Central memory CD8-positive, alpha-beta T cell (primary cell): Measurements from ENCODE around the gene POLR2M.

ENCODE experiments used
- ATAC-seq: fragments of 150-1000 bp; cut with Tn5 transposase; replicated peaks from 2 replicates; pipeline ENCODE4 v1.10.0; 2022; ENCODE audit warnings: mild to moderate bottlenecking, moderate FRiP score, moderate number of reproducible peaks; ENCODE audit not compliant: poor library complexity, severe bottlenecking; ENCODE audit errors: extremely low read depth
- DNase-seq, 2 donors: peaks; one replicate each; pipeline ENCODE4 v3.0.0; 2021; ENCODE audit warnings: low spot score in 2 of 2
- H3K27ac Mint-ChIP-seq: one replicate; pipeline ENCODE4 v1.8.0; 2022; ENCODE audit warnings: low read depth, mild to moderate bottlenecking, moderate library complexity, mixed read lengths
- H3K27me3 Mint-ChIP-seq: one replicate; pipeline ENCODE4 v1.8.0; 2022; ENCODE audit warnings: mixed read lengths
- H3K36me3 Mint-ChIP-seq: one replicate; pipeline ENCODE4 v1.8.0; 2022; ENCODE audit warnings: mild to moderate bottlenecking, moderate library complexity, mixed read lengths; ENCODE audit not compliant: insufficient read depth
- H3K4me1 Mint-ChIP-seq: one replicate; pipeline ENCODE4 v1.8.0; 2022; ENCODE audit warnings: mixed read lengths
- H3K4me3 Mint-ChIP-seq: one replicate; pipeline ENCODE4 v1.8.0; 2022; ENCODE audit warnings: mild to moderate bottlenecking, moderate library complexity, mixed read lengths
- H3K9me3 Mint-ChIP-seq: one replicate; pipeline ENCODE4 v1.8.0; 2022; ENCODE audit warnings: mixed read lengths

POLR2M gene

GRCh38 chr15:57732526-57733331 is 26.2 kb downstream of the POLR2M start:
- ATAC-seq (no peak), DNase-seq (no peak)
- H3K27me3 Mint-ChIP-seq: no peaks in the 10 kb centered on the region
- H3K27ac Mint-ChIP-seq: no peak overlapping the region
- peaks cover 4% of the 10 kb centered on the region for H3K36me3 Mint-ChIP-seq
- H3K9me3 Mint-ChIP-seq: no peaks in the 10 kb centered on the region
- H3K4me3 Mint-ChIP-seq: no peak overlapping the region
- peaks cover 5% of the 10 kb centered on the region for H3K4me1 Mint-ChIP-seq

- no peak overlapping the region for H3K27ac Mint-ChIP-seq
- peaks cover 5% of the 10 kb centered on the region for H3K4me1 Mint-ChIP-seq
- no peak overlapping the region for H3K4me3 Mint-ChIP-seq
- no peaks in the 10 kb centered on the region for H3K27me3 Mint-ChIP-seq
- no peaks in the 10 kb centered on the region for H3K9me3 Mint-ChIP-seq
- DNase-seq: no peak
- H3K36me3 Mint-ChIP-seq: peaks cover 2% of the 10 kb centered on the region
- ATAC-seq: no peak
Measured at GRCh38 chr15:57734860-57735259, 28.3 kb downstream of the POLR2M start.

GRCh38 chr15:57735431-57735830 is 28.9 kb downstream of the POLR2M start:
- DNase-seq (no peak), ATAC-seq (no peak)
- Mint-ChIP-seq H3K4me3 (no peak overlapping the region), H3K27me3 (no peaks in the 10 kb centered on the region), H3K27ac (no peak overlapping the region), H3K4me1 (peaks cover 5% of the 10 kb centered on the region), H3K9me3 (no peaks in the 10 kb centered on the region), H3K36me3 (peaks cover 2% of the 10 kb centered on the region)

DNA sequence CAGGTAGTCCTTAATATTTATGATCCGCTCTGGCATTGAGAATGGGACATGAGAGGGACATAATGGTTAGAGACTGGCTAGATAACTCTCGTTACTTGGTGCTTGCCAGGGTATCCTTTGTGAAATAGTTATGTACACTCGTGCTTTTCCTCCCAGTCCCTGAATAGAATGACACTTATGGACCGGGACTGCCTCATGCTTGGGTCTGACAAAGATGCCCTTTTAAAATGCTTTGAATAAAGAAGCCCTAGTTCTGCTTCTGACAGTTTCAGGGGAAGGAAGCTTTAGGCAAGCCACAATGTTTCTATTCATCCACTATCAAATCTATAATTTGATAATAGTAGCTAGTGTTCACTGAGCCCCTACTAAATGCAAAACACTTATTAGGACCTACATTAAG is 29.4 kb downstream of the POLR2M start:
- ATAC-seq (no peak), DNase-seq (no peak)
- Mint-ChIP-seq H3K36me3 (peaks cover 2% of the 10 kb centered on the region), H3K9me3 (no peaks in the 10 kb centered on the region), H3K27ac (no peak overlapping the region), H3K4me3 (no peak overlapping the region), H3K27me3 (no peaks in the 10 kb centered on the region), H3K4me1 (peaks cover 5% of the 10 kb centered on the region)

- no peaks in the 10 kb centered on the region for H3K9me3 Mint-ChIP-seq
- DNase-seq (no peak), ATAC-seq (no peak)
- H3K36me3 Mint-ChIP-seq: peaks cover 2% of the 10 kb centered on the region
- no peak overlapping the region for H3K4me3 Mint-ChIP-seq
- no peaks in the 10 kb centered on the region for H3K27me3 Mint-ChIP-seq
- H3K27ac Mint-ChIP-seq: no peak overlapping the region
- H3K4me1 Mint-ChIP-seq: peaks cover 5% of the 10 kb centered on the region
Measured at GRCh38 chr15:57736591-57736990, 30.1 kb downstream of the POLR2M start.

DNA sequence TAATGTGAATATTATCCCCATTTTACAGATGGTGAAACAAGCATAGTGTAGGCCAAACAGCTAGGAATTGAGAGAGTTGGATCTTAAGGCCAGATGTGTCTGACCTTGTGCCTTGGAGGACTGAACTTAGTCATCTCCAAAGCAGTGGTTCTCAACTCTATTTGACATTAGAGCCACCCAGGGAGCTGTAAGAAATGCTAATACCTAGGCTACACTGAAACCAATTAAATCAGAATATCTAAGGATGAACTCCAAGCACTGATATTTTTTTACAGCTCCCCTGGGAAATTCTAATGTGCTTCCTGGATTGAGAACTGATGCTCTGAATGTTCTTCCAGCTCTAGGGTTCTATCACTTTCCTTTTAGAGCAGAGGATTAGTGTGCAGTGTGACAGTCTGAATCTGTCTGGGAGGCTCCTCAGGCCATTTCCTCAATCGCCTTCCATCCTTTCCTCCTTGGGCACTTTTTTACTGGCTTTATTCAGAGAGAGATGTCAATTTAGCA is 32.3 kb downstream of the POLR2M start:
- DNase-seq (no peak), ATAC-seq (no peak)
- H3K9me3 Mint-ChIP-seq: no peaks in the 10 kb centered on the region
- H3K4me3 Mint-ChIP-seq: no peak overlapping the region
- peaks cover 2% of the 10 kb centered on the region for H3K36me3 Mint-ChIP-seq
- H3K4me1 Mint-ChIP-seq: no peaks in the 10 kb centered on the region
- no peaks in the 10 kb centered on the region for H3K27me3 Mint-ChIP-seq
- H3K27ac Mint-ChIP-seq: no peak overlapping the region

DNA sequence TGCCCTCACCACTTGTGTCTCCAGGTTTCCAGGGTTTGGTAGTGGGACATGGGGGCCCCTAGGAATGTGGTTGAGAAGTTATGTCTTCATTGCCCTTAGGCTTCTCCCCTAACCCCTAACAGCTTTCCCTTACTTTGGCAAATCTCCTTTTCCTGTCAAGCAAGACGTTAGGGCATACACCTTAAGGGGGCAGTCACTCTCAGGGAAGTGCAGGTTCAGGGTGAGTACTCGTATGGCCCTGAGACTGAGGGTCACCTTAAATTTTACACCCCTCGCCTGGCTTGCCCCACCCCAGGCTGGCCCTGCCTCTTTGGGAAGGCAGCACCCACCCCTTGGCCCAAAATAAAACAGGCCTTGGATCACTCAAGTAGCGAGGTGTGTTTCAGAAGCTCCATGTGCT is 33.5 kb downstream of the POLR2M start:
- ATAC-seq: no peak
- DNase-seq: no peak
- no peaks in the 10 kb centered on the region for H3K27me3 Mint-ChIP-seq
- H3K36me3 Mint-ChIP-seq: peaks cover 2% of the 10 kb centered on the region
- H3K4me1 Mint-ChIP-seq: no peaks in the 10 kb centered on the region
- no peak overlapping the region for H3K27ac Mint-ChIP-seq
- H3K4me3 Mint-ChIP-seq: no peak overlapping the region
- H3K9me3 Mint-ChIP-seq: no peaks in the 10 kb centered on the region

- Mint-ChIP-seq H3K4me3 (no peak overlapping the region), H3K9me3 (no peaks in the 10 kb centered on the region), H3K27ac (no peak overlapping the region), H3K27me3 (no peaks in the 10 kb centered on the region), H3K4me1 (no peaks in the 10 kb centered on the region), H3K36me3 (peaks cover 2% of the 10 kb centered on the region)
- DNase-seq (no peak), ATAC-seq (no peak)
Measured at GRCh38 chr15:57741089-57741488, 34.6 kb downstream of the POLR2M start.

DNA sequence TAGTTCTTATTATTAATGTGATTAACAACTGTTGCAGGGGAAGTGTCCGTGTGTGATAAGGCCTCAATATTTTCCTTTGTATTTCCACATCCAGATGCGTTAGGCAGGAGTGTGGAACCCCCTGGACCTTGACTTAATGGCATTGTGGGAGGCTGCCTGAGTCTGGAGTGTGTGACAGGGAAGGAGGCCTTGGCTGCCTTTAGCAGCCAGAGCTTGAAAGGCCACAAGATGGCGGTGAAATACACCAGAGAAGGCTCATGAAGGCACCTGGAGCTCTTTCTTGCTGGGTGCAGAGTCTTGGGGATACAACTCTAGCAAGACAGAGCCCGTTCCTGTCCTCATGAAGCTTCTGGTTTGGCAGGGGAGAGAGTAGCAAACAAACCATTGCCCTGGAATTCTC is 36.9 kb downstream of the POLR2M start:
- H3K9me3 Mint-ChIP-seq: no peaks in the 10 kb centered on the region
- no peaks in the 10 kb centered on the region for H3K4me1 Mint-ChIP-seq
- DNase-seq (no peak), ATAC-seq (no peak)
- no peak overlapping the region for H3K27ac Mint-ChIP-seq
- no peaks in the 10 kb centered on the region for H3K36me3 Mint-ChIP-seq
- H3K4me3 Mint-ChIP-seq: no peak overlapping the region
- no peaks in the 10 kb centered on the region for H3K27me3 Mint-ChIP-seq

DNA sequence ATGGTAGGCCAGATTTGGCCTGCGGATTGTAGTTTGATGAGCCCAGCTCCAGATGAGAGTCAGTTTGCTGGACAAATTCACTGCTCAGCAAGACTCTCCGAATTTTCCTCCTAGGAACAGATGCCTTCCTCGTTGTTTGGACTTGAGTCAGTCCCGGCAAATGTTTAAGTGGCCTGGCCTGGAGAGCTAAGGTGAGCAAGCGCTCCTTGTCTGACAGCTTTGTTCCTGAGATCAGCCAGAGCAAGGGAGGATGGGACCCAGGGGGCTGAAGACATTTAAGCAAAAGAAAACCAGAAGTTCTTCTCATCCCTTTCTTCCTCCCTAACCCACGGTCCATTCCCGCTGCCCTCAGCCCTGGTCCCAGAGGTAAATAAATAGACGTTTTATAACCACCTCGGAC is 40.3 kb downstream of the POLR2M start:
- H3K4me3 Mint-ChIP-seq: no peak overlapping the region
- H3K27ac Mint-ChIP-seq: no peak overlapping the region
- no peaks in the 10 kb centered on the region for H3K27me3 Mint-ChIP-seq
- no peaks in the 10 kb centered on the region for H3K9me3 Mint-ChIP-seq
- H3K4me1 Mint-ChIP-seq: no peaks in the 10 kb centered on the region
- DNase-seq (no peak), ATAC-seq (no peak)
- no peaks in the 10 kb centered on the region for H3K36me3 Mint-ChIP-seq

GRCh38 chr15:57747206-57747896 is 40.8 kb downstream of the POLR2M start:
- Mint-ChIP-seq H3K4me3 (no peak overlapping the region), H3K9me3 (no peaks in the 10 kb centered on the region), H3K4me1 (no peaks in the 10 kb centered on the region), H3K27ac (no peak overlapping the region), H3K27me3 (no peaks in the 10 kb centered on the region), H3K36me3 (no peaks in the 10 kb centered on the region)
- DNase-seq (no peak), ATAC-seq (no peak)

DNA sequence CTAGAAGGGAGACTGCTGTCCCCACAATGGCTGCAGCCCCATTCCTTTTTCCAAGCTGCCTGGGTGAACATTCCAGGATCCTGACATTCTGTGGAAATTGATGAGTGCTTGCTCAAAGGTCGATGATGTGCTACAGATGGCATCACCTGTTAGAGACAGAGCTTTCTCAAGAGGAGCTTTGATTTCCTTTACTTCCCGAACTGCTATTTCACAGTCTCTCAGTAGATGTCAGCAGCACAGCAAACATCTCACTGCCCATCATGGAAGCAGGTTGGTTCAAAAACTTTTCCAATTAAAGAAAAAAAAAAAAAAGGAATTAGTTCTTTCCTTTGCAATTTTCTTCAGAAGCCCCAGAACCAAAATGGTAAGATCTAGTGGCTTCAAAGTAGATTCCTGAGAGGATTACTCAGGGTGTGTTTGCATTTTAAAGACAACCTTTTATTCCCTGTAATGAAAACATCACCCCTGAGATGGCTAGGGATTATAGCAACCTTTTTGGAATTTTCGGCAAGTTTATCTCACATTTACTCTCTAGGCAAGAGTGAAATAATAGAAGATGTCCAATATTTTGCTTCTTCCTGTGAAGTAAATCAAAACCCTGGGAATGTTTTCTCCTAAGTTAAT is 44.8 kb downstream of the POLR2M start:
- Mint-ChIP-seq H3K4me3 (no peak overlapping the region), H3K27me3 (no peaks in the 10 kb centered on the region), H3K27ac (no peak overlapping the region), H3K9me3 (no peaks in the 10 kb centered on the region), H3K4me1 (no peaks in the 10 kb centered on the region), H3K36me3 (no peaks in the 10 kb centered on the region)
- ATAC-seq: no peak
- no peak for DNase-seq

DNA sequence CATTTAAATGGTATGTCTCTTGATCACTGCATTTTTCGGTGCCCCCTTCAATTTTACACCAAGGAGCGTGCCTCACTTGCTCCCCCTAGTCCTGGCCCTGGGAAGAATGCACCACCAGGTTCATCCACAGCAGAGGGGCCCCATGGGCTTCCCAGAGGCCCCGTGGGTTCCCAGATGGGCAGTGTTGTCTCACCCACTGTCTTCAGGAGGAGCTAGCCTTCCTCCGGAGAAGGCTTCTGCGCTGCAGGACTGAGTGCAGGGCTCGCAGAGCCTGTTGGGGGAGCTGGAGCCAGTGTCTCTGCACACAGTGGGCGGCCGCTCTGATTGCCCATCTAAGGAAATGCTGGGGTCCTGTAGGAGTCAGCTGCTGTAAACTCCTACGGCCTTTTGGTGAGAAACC is 45.9 kb downstream of the POLR2M start:
- no peak overlapping the region for H3K4me3 Mint-ChIP-seq
- H3K27me3 Mint-ChIP-seq: no peaks in the 10 kb centered on the region
- DNase-seq (no peak), ATAC-seq (no peak)
- no peak overlapping the region for H3K27ac Mint-ChIP-seq
- H3K4me1 Mint-ChIP-seq: no peaks in the 10 kb centered on the region
- H3K9me3 Mint-ChIP-seq: no peaks in the 10 kb centered on the region
- H3K36me3 Mint-ChIP-seq: no peaks in the 10 kb centered on the region
